SJSA1 (cell line): ENCODE results near the gene RABEPK. TPM values are rescaled to one million over a fixed set of nuclear protein-coding genes. Genes with fewer than 3 reads are reported as not detected.

Experiments used
- DNase-seq, 2 experiments: peaks; one replicate each; pipeline ENCODE4 v3.0.0-alpha.2; 2015 to 2020; ENCODE audit warnings: low spot score in 2 of 2, low read depth in 1 of 2
- H3K27ac ChIP-seq: fragments of 250-450 bp; sonication (Bioruptor Pico); 2 replicates; pipeline ENCODE4 v1.5.1; 2020; ENCODE audit warnings: mild to moderate bottlenecking, moderate library complexity
- H3K27me3 ChIP-seq: fragments of 250-450 bp; sonication (Bioruptor Pico); replicated peaks from 2 replicates; pipeline ENCODE4 v1.5.1; 2020; ENCODE audit warnings: mild to moderate bottlenecking, moderate library complexity
- H3K36me3 ChIP-seq: fragments of 250-450 bp; sonication (Bioruptor Pico); 2 replicates; pipeline ENCODE4 v1.5.1; 2020; ENCODE audit warnings: mild to moderate bottlenecking
- H3K4me1 ChIP-seq: fragments of 250-450 bp; sonication (Bioruptor Pico); replicated peaks from 2 replicates; pipeline ENCODE4 v1.6.1; 2021; ENCODE audit warnings: mild to moderate bottlenecking
- H3K4me3 ChIP-seq: fragments of 250-450 bp; sonication (Bioruptor Pico); 2 replicates; pipeline ENCODE4 v1.5.1; 2020; ENCODE audit warnings: mild to moderate bottlenecking
- H3K9me3 ChIP-seq: fragments of 250-450 bp; sonication (Bioruptor Pico); replicated peaks from 2 replicates; pipeline ENCODE4 v1.5.1; 2020; ENCODE audit warnings: mild to moderate bottlenecking
- total RNA-seq: library from RNA; depleted of rRNA; stranded (reverse); fragments of >200 nt; shearing (Covaris generic); gene quantifications from 2 replicates; pipeline ENCODE4 v1.2.3, GENCODE V29; 2014; rRNA removed

RABEPK gene
- total RNA-seq, 1 experiment from 2014 or later: 25.1 TPM

DNA sequence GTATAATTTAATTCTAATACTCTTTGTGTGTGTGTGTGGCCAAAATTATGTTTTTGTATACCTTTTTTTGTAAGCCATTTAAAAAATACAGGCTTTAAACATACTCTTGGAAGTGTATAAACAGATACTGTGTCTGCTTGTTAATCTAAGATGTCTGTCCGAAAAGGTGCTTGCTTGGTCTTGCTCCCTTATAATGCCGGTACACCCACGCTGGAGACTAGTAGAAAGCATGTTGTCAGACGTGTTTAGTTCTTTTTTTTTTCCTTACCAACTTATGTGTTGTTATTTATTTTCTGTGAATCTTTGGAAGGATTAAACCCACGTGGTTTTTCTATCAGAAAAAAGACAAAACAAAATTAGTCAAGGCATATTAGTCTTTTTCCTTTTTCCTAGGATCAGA, 70.7 kb downstream of the RABEPK start:
- Histone ChIP-seq H3K36me3 (peaks cover 2% of the 10 kb centered on the region), H3K27ac (no peak overlapping the region), H3K4me1 (no peaks in the 10 kb centered on the region; the same call in 1 of the 2 replicates), H3K4me3 (no peak overlapping the region), H3K9me3 (no peaks in the 10 kb centered on the region), H3K27me3 (no peaks in the 10 kb centered on the region)
- no peak for DNase-seq

DNA sequence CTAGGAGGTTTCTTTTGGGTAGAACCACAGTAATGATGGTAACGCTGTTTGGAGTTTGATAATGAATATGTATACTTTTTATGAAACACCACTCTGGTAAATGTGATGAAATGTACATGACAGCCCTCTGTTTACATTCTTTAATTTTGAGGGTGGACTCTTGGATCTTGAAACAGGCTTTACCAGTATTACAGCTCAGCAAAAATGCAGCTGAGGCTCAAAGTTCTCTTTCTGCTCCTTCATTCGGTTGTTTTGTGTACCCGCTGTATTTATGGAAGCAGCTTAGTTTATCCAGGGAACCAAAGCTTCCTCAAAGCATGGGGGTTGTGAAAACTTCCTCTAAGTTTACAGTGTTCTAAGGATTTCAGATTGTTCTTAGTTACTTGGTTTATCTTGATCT, 72.4 kb downstream of the RABEPK start:
- no peaks in the 10 kb centered on the region; the same call in 1 of the 2 replicates for H3K4me1 ChIP-seq
- H3K4me3 ChIP-seq: no peak overlapping the region
- no peaks in the 10 kb centered on the region for H3K27me3 ChIP-seq
- DNase-seq: no peak
- H3K27ac ChIP-seq: 0 out of 2 replicates have a peak overlapping the region, but pooled peaks have one; percentile 7
- peaks cover 5% of the 10 kb centered on the region; the same call in 1 of the 2 replicates for H3K36me3 ChIP-seq
- H3K9me3 ChIP-seq: no peaks in the 10 kb centered on the region

GRCh38 chr9:125276771-125277170, 76.4 kb downstream of the RABEPK start:
- peaks cover 5% of the 10 kb centered on the region; the same call in 1 of the 2 replicates for H3K36me3 ChIP-seq
- no peaks in the 10 kb centered on the region; the same call in 1 of the 2 replicates for H3K4me1 ChIP-seq
- no peaks in the 10 kb centered on the region for H3K27me3 ChIP-seq
- no peak overlapping the region for H3K4me3 ChIP-seq
- H3K27ac ChIP-seq: no peak overlapping the region
- no peak for DNase-seq
- H3K9me3 ChIP-seq: no peaks in the 10 kb centered on the region

DNA sequence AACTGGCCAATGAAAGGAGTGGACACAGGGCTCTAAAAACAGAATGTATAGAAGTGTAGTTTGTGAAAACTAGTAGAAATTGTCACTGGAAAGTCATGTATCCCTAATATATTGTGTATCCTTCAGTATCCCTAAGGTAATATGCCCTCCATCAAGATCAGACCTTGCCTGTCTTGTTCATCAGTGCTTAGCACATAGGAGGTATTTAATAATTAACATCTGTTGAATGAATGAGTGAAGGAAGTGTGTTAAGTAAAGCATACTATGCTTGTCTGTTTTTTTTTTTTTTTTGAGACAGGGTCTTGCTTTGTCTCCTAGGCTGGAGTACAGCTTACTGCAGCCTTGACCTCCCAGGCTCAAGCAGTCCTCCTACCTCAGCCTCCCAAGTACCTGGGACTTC, 77.1 kb downstream of the RABEPK start:
- H3K27ac ChIP-seq: no peak overlapping the region
- no peak for DNase-seq
- H3K27me3 ChIP-seq: no peaks in the 10 kb centered on the region
- no peaks in the 10 kb centered on the region; the same call in 1 of the 2 replicates for H3K4me1 ChIP-seq
- H3K4me3 ChIP-seq: no peak overlapping the region
- H3K9me3 ChIP-seq: no peaks in the 10 kb centered on the region
- peaks cover 5% of the 10 kb centered on the region; the same call in 1 of the 2 replicates for H3K36me3 ChIP-seq

- no peaks in the 10 kb centered on the region for H3K9me3 ChIP-seq
- H3K4me1 ChIP-seq: no peaks in the 10 kb centered on the region
- H3K27ac ChIP-seq: no peak overlapping the region
- no peaks in the 10 kb centered on the region for H3K27me3 ChIP-seq
- no peak overlapping the region for H3K4me3 ChIP-seq
- peaks cover 5% of the 10 kb centered on the region; the same call in 1 of the 2 replicates for H3K36me3 ChIP-seq
- DNase-seq: no peak
Measured at GRCh38 chr9:125280945-125281344, 80.6 kb downstream of the RABEPK start.

Other genes starting within 250 kb of the RABEPK start
- gene SCAI, start 57.0 kb upstream of the RABEPK start, total RNA-seq: 2.8 and 4.7 TPM in 2 replicates
- gene PPP6C, start 10.7 kb upstream of the RABEPK start, total RNA-seq: 29.0 and 43.5 TPM in 2 replicates
- 49.0 and 50.3 TPM in 2 replicates for gene HSPA5, start 40.8 kb downstream of the RABEPK start, total RNA-seq
- 27.8 and 38.4 TPM in 2 replicates for gene GAPVD1, start 61.3 kb downstream of the RABEPK start, total RNA-seq